Liver (tissue), 3 donors: ENCODE results near the gene P2RY14.

Experiments used
- CTCF ChIP-seq: fragments of 150-350 bp; IDR thresholded peaks from 2 replicates; pipeline ENCODE4 v1.5.1; 2017; ENCODE audit warnings: improper control_type of control experiment, low read depth, low read length; ENCODE audit not compliant: missing input control
- FOXA1 ChIP-seq: IDR thresholded peaks from 2 replicates; pipeline ENCODE4 v1.6.1; 2016; ENCODE audit warnings: antibody characterized with exemption
- HNF4A ChIP-seq, 2 donors: conservative IDR thresholded peaks; 2 replicates each; pipeline ENCODE4 v1.6.1; 2016; ENCODE audit warnings: antibody characterized with exemption in 2 of 2, mild to moderate bottlenecking in 2 of 2
- JUND ChIP-seq, 2 donors: IDR thresholded peaks; 2 replicates each; pipeline ENCODE4 v1.6.1; 2016; ENCODE audit warnings: antibody characterized with exemption in 2 of 2
- donor health status: healthy.
- donor health status: healthy.

GRCh38 chr3:151301787-151302186 is 23.4 kb upstream of the P2RY14 start:
- TF ChIP-seq JUND (IDR thresholded peaks at IDR 0.05) = no peak
- no peak for TF ChIP-seq CTCF
- TF ChIP-seq HNF4A (conservative IDR thresholded peaks at IDR 0.05) = no peak
- no peak for TF ChIP-seq FOXA1
